GM12878 (cell line): ENCODE data around the gene MALRD1.

Experiments
- EGR1 ChIP-seq, 2 experiments: IDR thresholded peaks; 1 replicate in 1 of 2; 2 replicates in 1 of 2; pipeline ENCODE4 v1.6.1; 2011 to 2012; ENCODE audit warnings: low read depth in 2 of 2, low read length in 2 of 2, borderline replicate concordance in 1 of 2, mild to moderate bottlenecking in 1 of 2, moderate library complexity in 1 of 2
- NBN ChIP-seq: fragments of 450-650 bp; IDR thresholded peaks from 2 replicates; pipeline ENCODE4 v1.6.1; 2016
- POLR2AphosphoS5 ChIP-seq: IDR thresholded peaks from 2 replicates; pipeline ENCODE4 v1.6.1; 2011; ENCODE audit warnings: mild to moderate bottlenecking, low read length, inconsistent platforms
- RAD21 ChIP-seq: IDR thresholded peaks from 2 replicates; pipeline ENCODE4 v1.6.1; 2011; ENCODE audit warnings: mild to moderate bottlenecking, low read depth, low read length, moderate library complexity; ENCODE audit not compliant: insufficient read depth
- TF ChIP-seq, protein P1 (sequence below), 3 experiments: IDR thresholded peaks in 2 of 3; conservative IDR thresholded peaks in 1 of 3; 2 replicates each; pipeline ENCODE4 v1.5.1; 2011; ENCODE audit warnings: low read depth in 3 of 3, low read length in 3 of 3, mild to moderate bottlenecking in 3 of 3, control low read depth in 2 of 3, moderate library complexity in 2 of 3, inconsistent platforms in 1 of 3, mixed read lengths in 1 of 3; ENCODE audit not compliant: control insufficient read depth in 2 of 3, insufficient read depth in 1 of 3; ENCODE audit errors: extremely low read depth in 1 of 3
- TF ChIP-seq, protein P2 (sequence below): IDR thresholded peaks from 2 replicates; pipeline ENCODE4 v1.6.1; 2011; ENCODE audit warnings: borderline replicate concordance, low read depth, mild to moderate bottlenecking, moderate library complexity, mixed read lengths, low read length; ENCODE audit not compliant: insufficient read depth; ENCODE audit errors: extremely low read length
- TF ChIP-seq, protein P3 (sequence below): IDR thresholded peaks from 2 replicates; pipeline ENCODE4 v1.6.1; 2012; ENCODE audit warnings: low read depth, low read length, improper control_type of control experiment

DNA sequence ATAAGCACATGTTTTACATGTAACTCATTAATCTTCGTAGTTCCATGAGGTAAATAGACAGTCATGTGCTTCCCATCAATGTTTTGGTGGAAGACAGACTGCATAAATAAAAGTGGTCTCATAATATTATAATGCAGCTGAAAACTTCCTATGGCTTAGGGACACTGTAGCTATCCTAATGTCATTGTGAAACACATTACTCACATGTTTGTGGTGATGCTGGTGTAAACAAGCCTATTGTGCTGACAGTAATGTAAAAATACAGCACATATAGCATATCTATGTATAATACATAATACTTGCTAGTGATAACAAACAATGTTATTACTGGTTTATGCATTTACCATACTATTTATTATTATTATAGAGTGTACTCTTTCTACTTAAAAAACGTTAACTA is 730.4 kb downstream of the MALRD1 start:
- TF ChIP-seq POLR2AphosphoS5 (no peak), NBN (no peak), RAD21 (no peak), EGR1 (IDR thresholded peaks at IDR 0.05; ENCODE audit: borderline replicate concordance in 1 of 2, low read depth in 2 of 2, low read length in 2 of 2) (no peak)
- TF ChIP-seq, protein P1, sequence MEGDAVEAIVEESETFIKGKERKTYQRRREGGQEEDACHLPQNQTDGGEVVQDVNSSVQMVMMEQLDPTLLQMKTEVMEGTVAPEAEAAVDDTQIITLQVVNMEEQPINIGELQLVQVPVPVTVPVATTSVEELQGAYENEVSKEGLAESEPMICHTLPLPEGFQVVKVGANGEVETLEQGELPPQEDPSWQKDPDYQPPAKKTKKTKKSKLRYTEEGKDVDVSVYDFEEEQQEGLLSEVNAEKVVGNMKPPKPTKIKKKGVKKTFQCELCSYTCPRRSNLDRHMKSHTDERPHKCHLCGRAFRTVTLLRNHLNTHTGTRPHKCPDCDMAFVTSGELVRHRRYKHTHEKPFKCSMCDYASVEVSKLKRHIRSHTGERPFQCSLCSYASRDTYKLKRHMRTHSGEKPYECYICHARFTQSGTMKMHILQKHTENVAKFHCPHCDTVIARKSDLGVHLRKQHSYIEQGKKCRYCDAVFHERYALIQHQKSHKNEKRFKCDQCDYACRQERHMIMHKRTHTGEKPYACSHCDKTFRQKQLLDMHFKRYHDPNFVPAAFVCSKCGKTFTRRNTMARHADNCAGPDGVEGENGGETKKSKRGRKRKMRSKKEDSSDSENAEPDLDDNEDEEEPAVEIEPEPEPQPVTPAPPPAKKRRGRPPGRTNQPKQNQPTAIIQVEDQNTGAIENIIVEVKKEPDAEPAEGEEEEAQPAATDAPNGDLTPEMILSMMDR (IDR thresholded peaks at IDR 0.05 in 2 of 3, conservative IDR thresholded peaks at IDR 0.05 in 1 of 3; ENCODE audit: control insufficient read depth in 2 of 3, extremely low read depth in 1 of 3, insufficient read depth in 1 of 3, low read depth in 3 of 3, low read length in 3 of 3) = no peak
- TF ChIP-seq, protein P2, sequence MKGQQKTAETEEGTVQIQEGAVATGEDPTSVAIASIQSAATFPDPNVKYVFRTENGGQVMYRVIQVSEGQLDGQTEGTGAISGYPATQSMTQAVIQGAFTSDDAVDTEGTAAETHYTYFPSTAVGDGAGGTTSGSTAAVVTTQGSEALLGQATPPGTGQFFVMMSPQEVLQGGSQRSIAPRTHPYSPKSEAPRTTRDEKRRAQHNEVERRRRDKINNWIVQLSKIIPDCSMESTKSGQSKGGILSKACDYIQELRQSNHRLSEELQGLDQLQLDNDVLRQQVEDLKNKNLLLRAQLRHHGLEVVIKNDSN = no peak
- TF ChIP-seq, protein P3, sequence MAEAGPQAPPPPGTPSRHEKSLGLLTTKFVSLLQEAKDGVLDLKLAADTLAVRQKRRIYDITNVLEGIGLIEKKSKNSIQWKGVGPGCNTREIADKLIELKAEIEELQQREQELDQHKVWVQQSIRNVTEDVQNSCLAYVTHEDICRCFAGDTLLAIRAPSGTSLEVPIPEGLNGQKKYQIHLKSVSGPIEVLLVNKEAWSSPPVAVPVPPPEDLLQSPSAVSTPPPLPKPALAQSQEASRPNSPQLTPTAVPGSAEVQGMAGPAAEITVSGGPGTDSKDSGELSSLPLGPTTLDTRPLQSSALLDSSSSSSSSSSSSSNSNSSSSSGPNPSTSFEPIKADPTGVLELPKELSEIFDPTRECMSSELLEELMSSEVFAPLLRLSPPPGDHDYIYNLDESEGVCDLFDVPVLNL = no peak
